ENCODE measurements around the gene DUSP10. TPM values are rescaled to one million over a fixed set of nuclear protein-coding genes. Genes with fewer than 3 reads are reported as not detected.

Gene DUSP10
- total and polyA plus RNA-seq, 2 of the 13 experiments (the other 11 are each of a cell fraction or from before 2014, with no cell fraction given): 2.1 to 4.4 TPM

GRCh38 chr1:221718381-221719277 lies 23.3 kb downstream of the DUSP10 start (continued):
- peak; percentile 57; the same call in 1 of the 2 replicates for TF ChIP-seq PITX1 (CRISPR knock-in tag; IDR thresholded peaks at IDR 0.05)
- peak; percentile 84; the same call in 1 of the 2 replicates for TF ChIP-seq NFKBIZ (CRISPR knock-in tag; IDR thresholded peaks at IDR 0.05)
- no peak for TF ChIP-seq ZHX1 (CRISPR knock-in tag; IDR thresholded peaks at IDR 0.05; ENCODE audit: low read depth)
- TF ChIP-seq FOXP1 (IDR thresholded peaks at IDR 0.05): no peak
- TF ChIP-seq FOXP1 (CRISPR knock-in tag; IDR thresholded peaks at IDR 0.05): peak; percentile 90
- peak; percentile 45; the same call in 1 of the 2 replicates for TF ChIP-seq BCL6 (CRISPR knock-in tag; IDR thresholded peaks at IDR 0.05)
- TF ChIP-seq TCF12 (IDR thresholded peaks at IDR 0.05): no peak
- TF ChIP-seq TCF12 (CRISPR knock-in tag; IDR thresholded peaks at IDR 0.05): no peak
- peak; percentile 87; the same call in 1 of the 2 replicates for TF ChIP-seq FOXJ3 (CRISPR knock-in tag; IDR thresholded peaks at IDR 0.05; ENCODE audit: borderline replicate concordance)
- TF ChIP-seq PBX3 (CRISPR knock-in tag; IDR thresholded peaks at IDR 0.05; ENCODE audit: borderline replicate concordance): no peak
- no peak for TF ChIP-seq ZSCAN21 (CRISPR knock-in tag; IDR thresholded peaks at IDR 0.05; ENCODE audit: borderline replicate concordance)
- no peak for TF ChIP-seq ZNF335 (CRISPR knock-in tag; IDR thresholded peaks at IDR 0.05)
- TF ChIP-seq NCOA2 (CRISPR knock-in tag; IDR thresholded peaks at IDR 0.05): peak; percentile 87
- TF ChIP-seq HNF1A (IDR thresholded peaks at IDR 0.05; ENCODE audit: low read depth): peak; percentile 37; the same call in 1 of the 2 replicates
- no peak; the same call in 1 of the 2 replicates for TF ChIP-seq HNF1A (CRISPR knock-in tag; IDR thresholded peaks at IDR 0.05; ENCODE audit: borderline replicate concordance)
- peak; percentile 78 for TF ChIP-seq TEAD3 (CRISPR knock-in tag; optimal IDR thresholded peaks at IDR 0.05; ENCODE audit: borderline replicate concordance)
- TF ChIP-seq ELF1 (CRISPR knock-in tag; IDR thresholded peaks at IDR 0.05): peak; percentile 35; the same call in 1 of the 2 replicates
- peak; percentile 54 for TF ChIP-seq RARA (CRISPR knock-in tag; IDR thresholded peaks at IDR 0.05)
- TF ChIP-seq ZNF710 (CRISPR knock-in tag; IDR thresholded peaks at IDR 0.05; ENCODE audit: borderline replicate concordance): 0 out of 2 replicates have a peak, but pooled peaks have one; percentile 31
